SK-N-MC (cell line): ENCODE results near the gene OCA2.

Source experiments
- EZH2 ChIP-seq: fragments of 200-600 bp; sonication (generic); IDR thresholded peaks from one replicate; pipeline ENCODE4 v1.6.1; 2017; ENCODE audit warnings: antibody characterized with exemption
- FOXP2 ChIP-seq: optimal IDR thresholded peaks from 2 replicates; pipeline ENCODE3; 2011; ENCODE audit warnings: mild to moderate bottlenecking, moderate library complexity; ENCODE audit not compliant: insufficient read depth; ENCODE audit errors: extremely low read length, control extremely low read depth
- POLR2AphosphoS5 ChIP-seq: IDR thresholded peaks from 2 replicates; pipeline ENCODE4 v1.6.1; 2012; ENCODE audit warnings: mild to moderate bottlenecking, low read depth, low read length, borderline replicate concordance

- TF ChIP-seq POLR2AphosphoS5 (no peak), EZH2 (no peak), FOXP2 (no peak)
These were observed 209.9 kb downstream of the OCA2 start for GRCh38 chr15:27889258-27889657.
